HepG2 (cell line): Measurements from ENCODE around the gene MRO. TPM values are rescaled to one million over a fixed set of nuclear protein-coding genes. Genes with fewer than 3 reads are reported as not detected.

Experiments used
- ATAC-seq: fragments of 200-7000 bp; cut with Tn5 transposase; 3 replicates; pipeline ENCODE4 v1.9.1; 2020; ENCODE audit warnings: mild to moderate bottlenecking, moderate library complexity
- BruUV-seq: library from RNA; stranded (reverse); fragments of 400-500 nt; replicated peaks from 2 replicates; lab custom pipeline; 2021; lab: Mats Ljungman, UMichigan
- CTCF ChIA-PET: fragments of 300-600 bp; formaldehyde crosslinking; extraction: SDS; loops from one replicate; lab custom pipeline; 2021; ENCODE audit warnings: low total read pairs, inconsistent platforms, low intra/inter-chr PET ratio; lab: Yijun Ruan, JAX
- POLR2A ChIA-PET: fragments of 350-600 bp; sonication (Branson Sonifier 250); formaldehyde crosslinking; loops from one replicate; lab custom pipeline; 2020; ENCODE audit warnings: antibody characterized with exemption, inconsistent platforms; lab: Yijun Ruan, JAX
- DNase-seq: peaks from one replicate; pipeline ENCODE4 v3.0.0-alpha.2; 2015; ENCODE audit warnings: low spot score
- FAIRE-seq: peaks from 3 replicates; lab custom pipeline; 2011; peaks lifted over from hg19 to GRCh38; lab: Jason Lieb, UNC
- H2AFZ ChIP-seq: one replicate; pipeline ENCODE4 v1.6.1; 2011; ENCODE audit warnings: low read length, inconsistent platforms
- H3K27ac ChIP-seq: fragments of 300-600 bp; 3 replicates; pipeline ENCODE4 v1.8.0; 2011; ENCODE audit warnings: mixed run types, mild to moderate bottlenecking, mixed read lengths, low read length, inconsistent platforms; ENCODE audit not compliant: insufficient read depth; ENCODE audit errors: extremely low read length
- H3K27me3 ChIP-seq, 2 experiments: fragments of 200-600 bp in 1 of 2; 2 replicates in 1 of 2; 3 replicates in 1 of 2; pipeline versions ENCODE4 v1.6.0 to v1.8.0; 2011; ENCODE audit warnings: low read length in 2 of 2, mild to moderate bottlenecking in 2 of 2, moderate library complexity in 2 of 2, inconsistent platforms in 1 of 2; ENCODE audit not compliant: insufficient read depth in 2 of 2, control insufficient read depth in 1 of 2
- H3K36me3 ChIP-seq, 2 experiments: fragments of 200-600 bp in 1 of 2; replicated peaks in 1 of 2; 2 replicates in 1 of 2; 3 replicates in 1 of 2; pipeline versions ENCODE4 v1.5.1 to v1.8.0; 2011; ENCODE audit warnings: low read length in 2 of 2, inconsistent platforms in 1 of 2; ENCODE audit not compliant: insufficient read depth in 2 of 2, control insufficient read depth in 1 of 2
- H3K4me1 ChIP-seq: 2 replicates; pipeline ENCODE4 v1.5.1; 2012; ENCODE audit warnings: low read length, inconsistent platforms; ENCODE audit not compliant: insufficient read depth
- H3K4me2 ChIP-seq: 2 replicates; pipeline ENCODE4 v1.6.0; 2011; ENCODE audit warnings: low read depth, low read length, inconsistent platforms
- H3K4me3 ChIP-seq, 3 experiments: fragments of 200-600 bp in 1 of 3; sonication (generic), shearing (Covaris generic) in 1 of 3; replicated peaks in 1 of 3; 2 replicates each; pipeline ENCODE4 v1.5.1; 2011 to 2016; ENCODE audit warnings: low read length in 3 of 3, inconsistent platforms in 2 of 3, low read depth in 2 of 3, mild to moderate bottlenecking in 2 of 3, control low read depth in 1 of 3, mixed read lengths in 1 of 3; ENCODE audit not compliant: insufficient read depth in 1 of 3
- H3K79me2 ChIP-seq: one replicate; pipeline ENCODE4 v1.6.1; 2011; ENCODE audit warnings: low read length, inconsistent platforms; ENCODE audit not compliant: insufficient read depth
- H3K9ac ChIP-seq: 2 replicates; pipeline ENCODE4 v1.6.0; 2011; ENCODE audit warnings: mild to moderate bottlenecking, low read depth, low read length, inconsistent platforms; ENCODE audit not compliant: insufficient read depth
- H3K9me3 ChIP-seq: 2 replicates; pipeline ENCODE4 v1.5.1; 2012; ENCODE audit warnings: mild to moderate bottlenecking, low read length
- H4K20me1 ChIP-seq: 2 replicates; pipeline ENCODE4 v1.6.0; 2011; ENCODE audit warnings: inconsistent platforms, mild to moderate bottlenecking, low read length, moderate library complexity; ENCODE audit not compliant: insufficient read depth
- CCDC6 ChIP-seq: sonication (generic); formaldehyde crosslinking; IDR thresholded peaks from 2 replicates; pipeline ENCODE4 v1.8.1; 2022; ENCODE audit warnings: mild to moderate bottlenecking, missing genetic modification reagents, moderate library complexity
- DPF2 ChIP-seq: sonication (generic); formaldehyde crosslinking; IDR thresholded peaks from 2 replicates; pipeline ENCODE4 v1.4.0; 2020; ENCODE audit warnings: mild to moderate bottlenecking, low read depth, missing genetic modification reagents, borderline replicate concordance
- HNRNPL ChIP-seq: fragments of 200-400 bp; formaldehyde crosslinking; IDR thresholded peaks from 2 replicates; pipeline ENCODE4 v1.6.1; 2017; ENCODE audit warnings: mild to moderate bottlenecking, low read depth, low read length
- POLR2AphosphoS2 ChIP-seq: IDR thresholded peaks from 2 replicates; pipeline ENCODE4 v1.6.1; 2011; ENCODE audit warnings: low read depth, low read length, improper control_type of control experiment
- SP1 ChIP-seq, 2 experiments: fragments of 450-650 bp in 1 of 2; sonication (generic) in 1 of 2; formaldehyde crosslinking in 1 of 2; IDR thresholded peaks; 2 replicates each; pipeline versions ENCODE4 v1.4.0 to v1.6.1; 2016 to 2020; ENCODE audit warnings: missing genetic modification reagents in 1 of 2
- SP5 ChIP-seq: IDR thresholded peaks from 2 replicates; pipeline ENCODE4 v1.6.1; 2016; ENCODE audit warnings: low read depth, borderline replicate concordance
- ZNF17 ChIP-seq: sonication (generic); formaldehyde crosslinking; IDR thresholded peaks from 2 replicates; pipeline ENCODE4 v1.5.0; 2020; ENCODE audit warnings: mild to moderate bottlenecking, missing genetic modification reagents
- ZNF552 ChIP-seq: sonication (generic); formaldehyde crosslinking; IDR thresholded peaks from 2 replicates; pipeline ENCODE4 v1.9.0; 2022; ENCODE audit warnings: missing genetic modification reagents, mild to moderate bottlenecking, borderline replicate concordance
- ZNF605 ChIP-seq: sonication (generic); formaldehyde crosslinking; IDR thresholded peaks from 2 replicates; pipeline ENCODE4 v1.8.0; 2022; ENCODE audit warnings: mild to moderate bottlenecking, missing genetic modification reagents
- ZNF615 ChIP-seq: sonication (generic); formaldehyde crosslinking; IDR thresholded peaks from 2 replicates; pipeline ENCODE4 v1.5.0; 2020; ENCODE audit warnings: mild to moderate bottlenecking, missing genetic modification reagents, borderline replicate concordance
- ZNF672 ChIP-seq: sonication (generic); formaldehyde crosslinking; IDR thresholded peaks from 2 replicates; pipeline ENCODE4 v1.8.1; 2022; ENCODE audit warnings: missing genetic modification reagents
- ZNF768 ChIP-seq: sonication (generic); formaldehyde crosslinking; IDR thresholded peaks from 2 replicates; pipeline ENCODE4 v1.4.0; 2020; ENCODE audit warnings: missing genetic modification reagents
- WGBS: methylation state at CpG from one replicate; pipeline ENCODE4 v1.1.6; 2017; ENCODE audit warnings: low lambda C conversion rate; 5-methylcytosine and 5-hydroxymethylcytosine counted together
- in situ Hi-C: cut with HindIII; loops from 2 replicates; pipeline ENCODE4 v1.10.0; 2017; ENCODE audit warnings: low pct_unique_long_range_greater_than_20kb; ENCODE audit not compliant: extremely low pct_ligation_motif_present
- intact Hi-C: fragments of 100-400 bp; cut with micrococcal nuclease; formaldehyde crosslinking; loops from one replicate; pipeline ENCODE4 v1.10.0; 2022; ENCODE audit not compliant: unreplicated experiment
- polyA plus RNA-seq, 8 experiments: library from polyadenylated mRNA; depleted of rRNA in 3 of 8; stranded (reverse) in 7 of 8; unstranded in 1 of 8; fragments of >200 nt; fragmentation: Illumina TruSeq in 4 of 8; extraction: Trizol in 4 of 8; gene quantifications; 2 replicates each; pipeline versions ENCODE4 v1.2.1 to v1.2.3, GENCODE V29; 2011 to 2016; ENCODE audit warnings: low read depth in 4 of 8, missing spikeins in 1 of 8, mixed read lengths in 1 of 8; ENCODE audit not compliant: insufficient read depth in 1 of 8
- total RNA-seq, 5 experiments: library from RNA; depleted of rRNA; stranded (reverse); fragments of >200 nt; fragmentation: Illumina TruSeq; extraction: Trizol; gene quantifications; 2 replicates each; pipeline ENCODE4 v1.2.3, GENCODE V29; 2016; ENCODE audit warnings: low read depth in 1 of 5
- TF ChIP-seq, protein P1 (sequence below): IDR thresholded peaks from 2 replicates; pipeline ENCODE4 v1.6.1; 2016; ENCODE audit warnings: low read depth
- TF ChIP-seq, protein P2 (sequence below): sonication (generic); formaldehyde crosslinking; IDR thresholded peaks from 2 replicates; pipeline ENCODE4 v1.4.0; 2020; ENCODE audit warnings: missing genetic modification reagents
- TF ChIP-seq, protein P3 (sequence below): sonication (generic); formaldehyde crosslinking; IDR thresholded peaks from 2 replicates; pipeline ENCODE4 v1.4.0; 2020; ENCODE audit warnings: missing genetic modification reagents
- TF ChIP-seq, protein P4 (sequence below): sonication (generic); formaldehyde crosslinking; IDR thresholded peaks from 2 replicates; pipeline ENCODE4 v1.4.0; 2020; ENCODE audit warnings: missing genetic modification reagents, low read depth, mild to moderate bottlenecking, borderline replicate concordance
- TF ChIP-seq, protein P5 (sequence below): IDR thresholded peaks from 2 replicates; pipeline ENCODE4 v1.6.1; 2016; ENCODE audit warnings: mild to moderate bottlenecking, missing biosample characterization, missing genetic modification reagents
- TF ChIP-seq, protein P6 (sequence below): IDR thresholded peaks from 2 replicates; pipeline ENCODE4 v1.6.1; 2018; ENCODE audit warnings: missing genetic modification reagents
- TF ChIP-seq, protein P7 (sequence below), 2 experiments: fragments of 450-650 bp in 1 of 2; sonication (generic) in 1 of 2; formaldehyde crosslinking; IDR thresholded peaks; 2 replicates each; pipeline versions ENCODE4 v1.5.0 to v1.8.0; 2020 to 2022; ENCODE audit warnings: mild to moderate bottlenecking in 1 of 2, missing genetic modification reagents in 1 of 2

Gene MRO
- total and polyA plus RNA-seq, 2 of the 13 experiments (the other 11 are each of a cell fraction or from before 2014, with no cell fraction given) = not detected

DNA sequence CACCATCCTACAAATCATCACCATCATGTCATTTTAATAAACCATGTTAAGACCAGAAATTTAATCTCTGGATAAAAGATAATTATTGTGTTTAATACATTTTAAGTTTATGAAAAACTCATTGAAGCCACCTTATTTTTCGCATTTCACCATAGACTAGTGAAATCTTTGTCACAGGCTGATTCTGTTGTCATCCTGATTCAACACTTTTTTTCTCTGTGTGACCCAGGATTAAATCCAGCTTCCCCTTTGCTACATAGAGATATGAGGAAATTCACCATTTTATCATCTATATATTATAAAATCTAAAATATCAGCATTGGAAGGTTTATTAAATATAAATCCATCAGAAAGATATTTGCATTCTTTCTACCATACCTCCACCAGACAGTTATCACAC is 29.2 kb upstream of the MRO start:
- no peak overlapping the region for H3K4me2 ChIP-seq
- H4K20me1 ChIP-seq = no peaks in the 10 kb centered on the region
- in situ Hi-C loops (no loop called here), intact Hi-C loops (no loop called here)
- no peaks in the 10 kb centered on the region for H3K36me3 ChIP-seq
- FAIRE-seq = no peak
- TF ChIP-seq ZNF615 = no peak
- TF ChIP-seq SP5 = no peak
- TF ChIP-seq ZNF552 = no peak
- no peak for TF ChIP-seq DPF2
- TF ChIP-seq, protein P1, sequence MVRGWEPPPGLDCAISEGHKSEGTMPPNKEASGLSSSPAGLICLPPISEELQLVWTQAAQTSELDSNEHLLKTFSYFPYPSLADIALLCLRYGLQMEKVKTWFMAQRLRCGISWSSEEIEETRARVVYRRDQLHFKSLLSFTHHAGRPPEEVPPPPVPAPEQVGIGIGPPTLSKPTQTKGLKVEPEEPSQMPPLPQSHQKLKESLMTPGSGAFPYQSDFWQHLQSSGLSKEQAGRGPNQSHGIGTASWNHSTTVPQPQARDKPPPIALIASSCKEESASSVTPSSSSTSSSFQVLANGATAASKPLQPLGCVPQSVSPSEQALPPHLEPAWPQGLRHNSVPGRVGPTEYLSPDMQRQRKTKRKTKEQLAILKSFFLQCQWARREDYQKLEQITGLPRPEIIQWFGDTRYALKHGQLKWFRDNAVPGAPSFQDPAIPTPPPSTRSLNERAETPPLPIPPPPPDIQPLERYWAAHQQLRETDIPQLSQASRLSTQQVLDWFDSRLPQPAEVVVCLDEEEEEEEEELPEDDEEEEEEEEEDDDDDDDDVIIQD (CRISPR knock-in tag) = no peak
- TF ChIP-seq, protein P2, sequence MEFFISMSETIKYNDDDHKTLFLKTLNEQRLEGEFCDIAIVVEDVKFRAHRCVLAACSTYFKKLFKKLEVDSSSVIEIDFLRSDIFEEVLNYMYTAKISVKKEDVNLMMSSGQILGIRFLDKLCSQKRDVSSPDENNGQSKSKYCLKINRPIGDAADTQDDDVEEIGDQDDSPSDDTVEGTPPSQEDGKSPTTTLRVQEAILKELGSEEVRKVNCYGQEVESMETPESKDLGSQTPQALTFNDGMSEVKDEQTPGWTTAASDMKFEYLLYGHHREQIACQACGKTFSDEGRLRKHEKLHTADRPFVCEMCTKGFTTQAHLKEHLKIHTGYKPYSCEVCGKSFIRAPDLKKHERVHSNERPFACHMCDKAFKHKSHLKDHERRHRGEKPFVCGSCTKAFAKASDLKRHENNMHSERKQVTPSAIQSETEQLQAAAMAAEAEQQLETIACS (CRISPR knock-in tag) = no peak
- no peak for TF ChIP-seq ZNF768
- no peak for TF ChIP-seq SP1 (IDR thresholded peaks at IDR 0.05)
- TF ChIP-seq SP1 (CRISPR knock-in tag; IDR thresholded peaks at IDR 0.05) = no peak
- TF ChIP-seq, protein P3, sequence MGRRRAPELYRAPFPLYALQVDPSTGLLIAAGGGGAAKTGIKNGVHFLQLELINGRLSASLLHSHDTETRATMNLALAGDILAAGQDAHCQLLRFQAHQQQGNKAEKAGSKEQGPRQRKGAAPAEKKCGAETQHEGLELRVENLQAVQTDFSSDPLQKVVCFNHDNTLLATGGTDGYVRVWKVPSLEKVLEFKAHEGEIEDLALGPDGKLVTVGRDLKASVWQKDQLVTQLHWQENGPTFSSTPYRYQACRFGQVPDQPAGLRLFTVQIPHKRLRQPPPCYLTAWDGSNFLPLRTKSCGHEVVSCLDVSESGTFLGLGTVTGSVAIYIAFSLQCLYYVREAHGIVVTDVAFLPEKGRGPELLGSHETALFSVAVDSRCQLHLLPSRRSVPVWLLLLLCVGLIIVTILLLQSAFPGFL (CRISPR knock-in tag) = no peak
- TF ChIP-seq ZNF672 = no peak
- TF ChIP-seq ZNF17 = no peak
- TF ChIP-seq POLR2AphosphoS2 = no peak
- TF ChIP-seq, protein P4, sequence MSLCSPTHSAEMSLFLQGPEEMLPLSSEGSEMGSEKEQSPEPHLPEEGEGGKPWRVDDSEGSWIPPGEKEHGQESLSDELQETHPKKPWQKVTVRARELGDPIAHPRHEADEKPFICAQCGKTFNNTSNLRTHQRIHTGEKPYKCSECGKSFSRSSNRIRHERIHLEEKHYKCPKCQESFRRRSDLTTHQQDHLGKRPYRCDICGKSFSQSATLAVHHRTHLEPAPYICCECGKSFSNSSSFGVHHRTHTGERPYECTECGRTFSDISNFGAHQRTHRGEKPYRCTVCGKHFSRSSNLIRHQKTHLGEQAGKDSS (CRISPR knock-in tag) = no peak
- TF ChIP-seq CCDC6 (CRISPR knock-in tag) = no peak
- TF ChIP-seq, protein P5, sequence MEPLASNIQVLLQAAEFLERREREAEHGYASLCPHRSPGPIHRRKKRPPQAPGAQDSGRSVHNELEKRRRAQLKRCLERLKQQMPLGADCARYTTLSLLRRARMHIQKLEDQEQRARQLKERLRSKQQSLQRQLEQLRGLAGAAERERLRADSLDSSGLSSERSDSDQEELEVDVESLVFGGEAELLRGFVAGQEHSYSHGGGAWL (CRISPR knock-in tag) = no peak
- no peak for TF ChIP-seq HNRNPL
- TF ChIP-seq ZNF605 (CRISPR knock-in tag) = no peak
- TF ChIP-seq, protein P6, sequence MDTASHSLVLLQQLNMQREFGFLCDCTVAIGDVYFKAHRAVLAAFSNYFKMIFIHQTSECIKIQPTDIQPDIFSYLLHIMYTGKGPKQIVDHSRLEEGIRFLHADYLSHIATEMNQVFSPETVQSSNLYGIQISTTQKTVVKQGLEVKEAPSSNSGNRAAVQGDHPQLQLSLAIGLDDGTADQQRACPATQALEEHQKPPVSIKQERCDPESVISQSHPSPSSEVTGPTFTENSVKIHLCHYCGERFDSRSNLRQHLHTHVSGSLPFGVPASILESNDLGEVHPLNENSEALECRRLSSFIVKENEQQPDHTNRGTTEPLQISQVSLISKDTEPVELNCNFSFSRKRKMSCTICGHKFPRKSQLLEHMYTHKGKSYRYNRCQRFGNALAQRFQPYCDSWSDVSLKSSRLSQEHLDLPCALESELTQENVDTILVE = no peak
- TF ChIP-seq, protein P7, sequence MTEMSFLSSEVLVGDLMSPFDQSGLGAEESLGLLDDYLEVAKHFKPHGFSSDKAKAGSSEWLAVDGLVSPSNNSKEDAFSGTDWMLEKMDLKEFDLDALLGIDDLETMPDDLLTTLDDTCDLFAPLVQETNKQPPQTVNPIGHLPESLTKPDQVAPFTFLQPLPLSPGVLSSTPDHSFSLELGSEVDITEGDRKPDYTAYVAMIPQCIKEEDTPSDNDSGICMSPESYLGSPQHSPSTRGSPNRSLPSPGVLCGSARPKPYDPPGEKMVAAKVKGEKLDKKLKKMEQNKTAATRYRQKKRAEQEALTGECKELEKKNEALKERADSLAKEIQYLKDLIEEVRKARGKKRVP (CRISPR knock-in tag; IDR thresholded peaks at IDR 0.05) = no peak
- no peaks in the 10 kb centered on the region for H3K27me3 ChIP-seq
- no peak overlapping the region for H3K27ac ChIP-seq
- ChIA-PET CTCF (no interaction called here), POLR2A (no interaction called here)
- no peak overlapping the region for H3K4me3 ChIP-seq
- ATAC-seq = no peak
- H3K4me1 ChIP-seq = peaks cover 12% of the 10 kb centered on the region
- H3K9me3 ChIP-seq = no peaks in the 10 kb centered on the region
- 6% methylated on average over 1 of the region's 1 CpG for WGBS
- H2AFZ ChIP-seq = no peak overlapping the region
- H3K9ac ChIP-seq = no peak overlapping the region
- H3K79me2 ChIP-seq = no peaks in the 10 kb centered on the region
- no TSS peak for BruUV-seq
- no peak for DNase-seq
